GM10248 (cell line): ENCODE data around the gene TAMALIN.

ENCODE experiments used
- CTCF ChIA-PET: fragments of 300-600 bp; sonication (Branson Sonifier 250); formaldehyde crosslinking; extraction: SDS; loops from one replicate; lab custom pipeline; 2021; ENCODE audit warnings: antibody characterized with exemption; lab: Yijun Ruan, JAX
- POLR2A ChIA-PET: fragments of 350-650 bp; sonication (Branson Sonifier 250); formaldehyde crosslinking; extraction: SDS; loops from one replicate; lab custom pipeline; 2020; ENCODE audit warnings: antibody characterized with exemption; lab: Yijun Ruan, JAX
- DNase-seq: peaks from one replicate; pipeline ENCODE4 v3.0.0; 2012; ENCODE audit errors: extremely low spot score
- CTCF ChIP-seq: IDR thresholded peaks from 2 replicates; pipeline ENCODE4 v1.5.1; 2012; ENCODE audit warnings: mild to moderate bottlenecking, low read depth; ENCODE audit errors: extremely low read depth, missing control alignments, control extremely low read depth

Gene TAMALIN

DNA sequence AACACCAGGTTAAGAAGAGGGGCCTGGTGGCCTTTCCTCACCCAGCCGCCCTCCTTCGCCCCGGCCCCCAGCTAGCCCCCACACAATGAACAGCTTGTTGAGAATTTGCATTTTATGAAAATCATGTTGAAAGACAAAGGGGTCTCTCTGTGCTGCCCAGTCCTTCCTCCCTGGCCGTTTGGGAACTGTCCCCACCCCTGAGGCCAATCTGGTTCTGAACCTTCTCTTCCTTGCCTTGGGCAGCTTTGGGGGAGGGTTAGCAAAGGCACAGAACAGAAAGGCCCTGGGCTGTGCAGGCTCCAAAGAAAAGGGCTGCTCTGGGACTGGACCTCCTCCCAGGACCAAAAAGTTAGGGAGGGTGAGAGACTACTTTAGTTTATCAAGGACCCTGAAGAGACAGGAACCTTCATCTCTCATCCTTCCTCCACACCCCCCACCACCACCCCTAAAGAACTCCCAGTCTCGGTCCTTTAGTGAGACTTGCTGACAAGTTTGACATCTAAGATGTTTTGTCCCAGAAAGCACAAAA lies 1.3 kb downstream of the TAMALIN start:
- ChIA-PET CTCF (interaction anchor here (6.9 to 32.6 kb wide), 2 partner anchors 14 to 15 kb away, joined by 83 to 870 read pairs; no protein-coding TSS in a partner anchor), POLR2A (interaction anchor here (0.6 kb wide), 1 partner anchor 940 kb away, joined by 9 read pairs; no protein-coding TSS in a partner anchor)
- DNase-seq = no peak
- TF ChIP-seq CTCF = no peak

- no peak for DNase-seq
- ChIA-PET POLR2A (interaction anchor here (0.6 kb wide), 1 partner anchor 14 kb away, joined by 5 read pairs; no protein-coding TSS in a partner anchor), CTCF (interaction anchor here (1.0 to 32.6 kb wide), 4 partner anchors 13 to 86 kb away, joined by 3 to 870 read pairs (median 6); no protein-coding TSS in a partner anchor)
- TF ChIP-seq CTCF = no peak
Observed at GRCh38 chr12:52009081-52009751, 2.5 kb downstream of the TAMALIN start.

- POLR2A ChIA-PET = interaction anchor here (0.6 kb wide), 1 partner anchor 13 kb away, joined by 5 read pairs; no protein-coding TSS in a partner anchor
- no peak for DNase-seq
- no peak for TF ChIP-seq CTCF
- CTCF ChIA-PET = interaction anchor here (0.7 to 32.6 kb wide), 5 partner anchors 12 to 106 kb away, joined by 3 to 870 read pairs (median 4); no protein-coding TSS in a partner anchor
Observed at GRCh38 chr12:52010152-52010622, 3.4 kb downstream of the TAMALIN start.

DNA sequence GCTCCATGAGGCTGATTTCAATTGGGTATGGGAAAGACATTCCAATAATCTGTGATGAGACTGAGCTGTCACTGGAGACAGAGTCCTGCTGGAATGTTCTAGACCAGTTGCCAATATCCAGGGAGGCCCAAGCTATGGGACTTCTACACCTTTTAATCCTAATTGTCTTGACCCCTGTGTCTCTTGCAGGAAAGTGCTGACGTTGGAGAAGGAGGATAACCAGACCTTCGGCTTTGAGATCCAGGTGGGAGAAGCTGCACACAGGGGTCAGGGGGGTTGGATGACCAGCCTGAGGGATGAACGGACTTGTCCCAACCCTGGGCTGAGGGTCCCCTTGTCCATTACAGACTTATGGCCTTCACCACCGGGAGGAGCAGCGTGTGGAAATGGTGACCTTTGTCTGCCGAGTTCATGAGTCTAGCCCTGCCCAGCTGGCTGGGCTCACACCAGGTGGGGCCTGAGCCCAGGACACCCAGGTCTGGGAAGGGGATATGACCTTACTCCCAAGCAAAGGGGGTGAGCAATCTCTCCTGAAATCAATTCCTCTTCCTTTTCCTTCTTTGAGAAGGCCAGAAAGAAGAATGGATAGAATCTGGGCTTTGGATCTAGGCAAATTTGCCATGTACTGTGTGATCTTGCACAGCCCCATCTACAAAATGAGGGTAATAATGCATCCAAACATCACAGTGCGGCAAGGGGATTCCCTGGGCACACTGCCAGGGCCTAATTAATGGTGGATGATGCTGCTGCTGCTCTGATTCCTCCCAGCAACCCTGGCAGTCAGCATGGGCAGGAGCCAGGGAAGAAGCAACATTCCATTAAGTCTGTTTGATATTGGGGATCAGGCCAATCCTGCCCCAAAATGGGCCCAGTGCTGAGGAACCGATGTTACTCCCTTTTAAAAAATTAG lies 4.2 kb downstream of the TAMALIN start:
- DNase-seq = no peak
- POLR2A ChIA-PET = no interaction called here
- CTCF ChIA-PET = interaction anchor here (0.9 to 32.6 kb wide), 5 partner anchors 8 to 107 kb away, joined by 3 to 870 read pairs (median 8); partner anchors contain the start of gene TAMALIN
- no peak for TF ChIP-seq CTCF

- no peak for DNase-seq
- no peak for TF ChIP-seq CTCF
- ChIA-PET POLR2A (no interaction called here), CTCF (interaction anchor here (0.6 to 32.6 kb wide), 5 partner anchors 9 to 106 kb away, joined by 3 to 870 read pairs (median 3); partner anchors contain the start of gene TAMALIN)
Observed at GRCh38 chr12:52011602-52012214, 5.0 kb downstream of the TAMALIN start.
